Bronchial epithelial cell (primary cell): ENCODE measurements around the gene LRRC27. TPM values are rescaled to one million over a fixed set of nuclear protein-coding genes. Genes with fewer than 3 reads are reported as not detected.

Experiments used
- DNase-seq: peaks from one replicate; pipeline ENCODE4 v3.0.0-alpha.2; 2010; ENCODE audit warnings: low read depth
- FAIRE-seq: peaks from 2 replicates; lab custom pipeline; 2011; peaks lifted over from hg19 to GRCh38; lab: Jason Lieb, UNC
- H3K27me3 ChIP-seq: 2 replicates; pipeline ENCODE4 v1.5.1; 2011; ENCODE audit warnings: low read length; ENCODE audit not compliant: control insufficient read depth, insufficient read depth
- H3K36me3 ChIP-seq: 2 replicates; pipeline ENCODE4 v1.5.1; 2011; ENCODE audit warnings: low read length; ENCODE audit not compliant: control insufficient read depth, insufficient read depth
- H3K4me3 ChIP-seq: 2 replicates; pipeline ENCODE4 v1.5.1; 2011; ENCODE audit warnings: mild to moderate bottlenecking, low read depth, low read length, control low read depth
- CTCF ChIP-seq: IDR thresholded peaks from 2 replicates; pipeline ENCODE4 v1.5.1; 2011; ENCODE audit warnings: mild to moderate bottlenecking, moderate library complexity, low read length, control low read depth, inconsistent platforms; ENCODE audit not compliant: insufficient read depth, severe bottlenecking
- total RNA-seq: library from RNA; depleted of rRNA; stranded (reverse); fragments of >200 nt; gene quantifications from 2 replicates; pipeline ENCODE4 v1.2.1, GENCODE V29; 2014

The LRRC27 gene
- total RNA-seq, 1 donor from 2014 or later: 4.7 TPM

DNA sequence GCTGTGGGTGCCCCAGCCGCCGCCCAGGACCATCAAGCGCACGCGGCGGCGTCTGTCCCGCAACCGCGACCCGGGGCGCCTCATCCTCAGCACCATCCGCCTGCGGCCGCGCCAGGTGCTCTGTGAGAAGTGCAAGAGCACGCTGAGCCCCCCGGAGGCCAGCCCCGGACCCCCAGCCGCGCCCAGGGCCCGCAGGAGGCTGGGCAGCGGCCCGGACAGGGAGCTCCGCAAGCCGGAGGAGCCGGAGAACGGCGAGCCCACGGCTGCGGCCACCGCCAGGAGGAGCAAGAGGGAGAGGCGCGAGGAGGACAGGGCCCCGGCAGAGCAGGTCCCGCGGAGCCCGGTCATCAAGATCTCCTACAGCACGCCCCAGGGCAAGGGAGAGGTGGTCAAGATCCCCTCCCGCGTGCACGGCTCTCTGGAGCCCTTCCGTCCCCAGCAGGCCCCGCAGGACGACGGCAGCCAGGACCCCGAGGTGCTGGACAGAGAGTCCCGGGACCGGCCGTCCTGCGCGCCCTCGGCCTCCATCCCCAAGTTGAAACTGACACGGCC, 73.0 kb downstream of the LRRC27 start:
- no peak overlapping the region for H3K4me3 ChIP-seq
- DNase-seq (no peak), FAIRE-seq (no peak)
- no peaks in the 10 kb centered on the region for H3K27me3 ChIP-seq
- peaks cover 18% of the 10 kb centered on the region for H3K36me3 ChIP-seq
- TF ChIP-seq CTCF: no peak

- FAIRE-seq (no peak), DNase-seq (no peak)
- no peak overlapping the region for H3K4me3 ChIP-seq
- H3K36me3 ChIP-seq: peaks cover 17% of the 10 kb centered on the region
- no peak for TF ChIP-seq CTCF
- H3K27me3 ChIP-seq: no peaks in the 10 kb centered on the region
Measured at GRCh38 chr10:132405463-132405991, 73.5 kb downstream of the LRRC27 start.

GRCh38 chr10:132406181-132406580, 74.2 kb downstream of the LRRC27 start:
- no peak for DNase-seq
- no peak overlapping the region for H3K4me3 ChIP-seq
- no peaks in the 10 kb centered on the region for H3K27me3 ChIP-seq
- no peak for FAIRE-seq
- peaks cover 18% of the 10 kb centered on the region for H3K36me3 ChIP-seq
- no peak for TF ChIP-seq CTCF

- H3K36me3 ChIP-seq: peaks cover 18% of the 10 kb centered on the region
- FAIRE-seq: no peak
- no peak for TF ChIP-seq CTCF
- no peak for DNase-seq
- no peak overlapping the region for H3K4me3 ChIP-seq
- H3K27me3 ChIP-seq: no peaks in the 10 kb centered on the region
Measured at GRCh38 chr10:132406750-132407149, 74.8 kb downstream of the LRRC27 start.

GRCh38 chr10:132407243-132407746, 75.3 kb downstream of the LRRC27 start:
- H3K27me3 ChIP-seq: no peaks in the 10 kb centered on the region
- H3K4me3 ChIP-seq: no peak overlapping the region
- DNase-seq (no peak), FAIRE-seq (no peak)
- no peak for TF ChIP-seq CTCF
- H3K36me3 ChIP-seq: peaks cover 18% of the 10 kb centered on the region
